GM18861 (cell line): Measurements from ENCODE around the gene ADGRG6.

Experiments
- ATAC-seq: cut with Tn5 transposase; IDR thresholded peaks from one replicate; pipeline ENCODE4 v1.9.1; 2021; ENCODE audit not compliant: unreplicated experiment

ADGRG6 gene

GRCh38 chr6:142320366-142320765, 18.6 kb downstream of the ADGRG6 start:
- ATAC-seq, result no peak

- no peak for ATAC-seq
These were observed 19.6 kb downstream of the ADGRG6 start for GRCh38 chr6:142321451-142321850.

GRCh38 chr6:142322066-142322465, 20.3 kb downstream of the ADGRG6 start:
- no peak for ATAC-seq

- no peak for ATAC-seq
These were observed 20.8 kb downstream of the ADGRG6 start for GRCh38 chr6:142322504-142323198.

GRCh38 chr6:142323377-142323776, 21.6 kb downstream of the ADGRG6 start:
- ATAC-seq, result no peak

GRCh38 chr6:142324111-142324510, 22.3 kb downstream of the ADGRG6 start:
- ATAC-seq, result no peak

GRCh38 chr6:142325111-142325510, 23.3 kb downstream of the ADGRG6 start:
- no peak for ATAC-seq

GRCh38 chr6:142326540-142326939, 24.7 kb downstream of the ADGRG6 start:
- no peak for ATAC-seq

- ATAC-seq, result no peak
These were observed 26.3 kb downstream of the ADGRG6 start for GRCh38 chr6:142328070-142328469.

GRCh38 chr6:142329486-142330113, 27.8 kb downstream of the ADGRG6 start:
- ATAC-seq, result no peak

- ATAC-seq, result no peak
These were observed 29.3 kb downstream of the ADGRG6 start for GRCh38 chr6:142331075-142331551.

- ATAC-seq, result no peak
These were observed 29.8 kb downstream of the ADGRG6 start for GRCh38 chr6:142331601-142332000.

GRCh38 chr6:142332393-142333098, 30.7 kb downstream of the ADGRG6 start:
- ATAC-seq, result no peak

GRCh38 chr6:142333431-142333830, 31.6 kb downstream of the ADGRG6 start:
- ATAC-seq, result no peak

- no peak for ATAC-seq
These were observed 32.5 kb downstream of the ADGRG6 start for GRCh38 chr6:142334294-142334693.

- ATAC-seq, result no peak
These were observed 33.6 kb downstream of the ADGRG6 start for GRCh38 chr6:142335415-142335814.

- no peak for ATAC-seq
These were observed 34.4 kb downstream of the ADGRG6 start for GRCh38 chr6:142336183-142336582.

- no peak for ATAC-seq
These were observed 35.0 kb downstream of the ADGRG6 start for GRCh38 chr6:142336787-142337186.

GRCh38 chr6:142339113-142339512, 37.3 kb downstream of the ADGRG6 start:
- ATAC-seq, result no peak

- no peak for ATAC-seq
These were observed 38.3 kb downstream of the ADGRG6 start for GRCh38 chr6:142339968-142340658.

- ATAC-seq, result no peak
These were observed 40.1 kb downstream of the ADGRG6 start for GRCh38 chr6:142341855-142342330.
